ENCODE results near the gene ENTPD1. TPM values are rescaled to one million over a fixed set of nuclear protein-coding genes. Genes with fewer than 3 reads are reported as not detected.

Gene ENTPD1
- total RNA-seq, 6 experiments from 2014 or later = not detected

GRCh38 chr10:95813054-95813685 is 57.2 kb downstream of the ENTPD1 start:
- Mint-ChIP-seq H3K27me3 (ENCODE audit: insufficient read depth) (peaks cover 2% of the 10 kb centered on the region; the same call in 1 of the 2 replicates), H3K4me1 (ENCODE audit: low read depth) (no peaks in the 10 kb centered on the region), H3K27ac (no peak overlapping the region), H3K4me3 (no peak overlapping the region), H3K36me3 (ENCODE audit: low read depth) (no peaks in the 10 kb centered on the region), H3K9me3 (peaks cover 16% of the 10 kb centered on the region)
- TF ChIP-seq, protein P1, sequence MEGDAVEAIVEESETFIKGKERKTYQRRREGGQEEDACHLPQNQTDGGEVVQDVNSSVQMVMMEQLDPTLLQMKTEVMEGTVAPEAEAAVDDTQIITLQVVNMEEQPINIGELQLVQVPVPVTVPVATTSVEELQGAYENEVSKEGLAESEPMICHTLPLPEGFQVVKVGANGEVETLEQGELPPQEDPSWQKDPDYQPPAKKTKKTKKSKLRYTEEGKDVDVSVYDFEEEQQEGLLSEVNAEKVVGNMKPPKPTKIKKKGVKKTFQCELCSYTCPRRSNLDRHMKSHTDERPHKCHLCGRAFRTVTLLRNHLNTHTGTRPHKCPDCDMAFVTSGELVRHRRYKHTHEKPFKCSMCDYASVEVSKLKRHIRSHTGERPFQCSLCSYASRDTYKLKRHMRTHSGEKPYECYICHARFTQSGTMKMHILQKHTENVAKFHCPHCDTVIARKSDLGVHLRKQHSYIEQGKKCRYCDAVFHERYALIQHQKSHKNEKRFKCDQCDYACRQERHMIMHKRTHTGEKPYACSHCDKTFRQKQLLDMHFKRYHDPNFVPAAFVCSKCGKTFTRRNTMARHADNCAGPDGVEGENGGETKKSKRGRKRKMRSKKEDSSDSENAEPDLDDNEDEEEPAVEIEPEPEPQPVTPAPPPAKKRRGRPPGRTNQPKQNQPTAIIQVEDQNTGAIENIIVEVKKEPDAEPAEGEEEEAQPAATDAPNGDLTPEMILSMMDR (IDR thresholded peaks at IDR 0.05) = no peak
- no peak for DNase-seq

GRCh38 chr10:95814011-95814727 is 58.2 kb downstream of the ENTPD1 start:
- Mint-ChIP-seq H3K27ac (no peak overlapping the region), H3K9me3 (peaks cover 20% of the 10 kb centered on the region), H3K4me3 (no peak overlapping the region), H3K36me3 (ENCODE audit: low read depth) (no peaks in the 10 kb centered on the region), H3K4me1 (ENCODE audit: low read depth) (no peaks in the 10 kb centered on the region), H3K27me3 (ENCODE audit: insufficient read depth) (peaks cover 2% of the 10 kb centered on the region)
- TF ChIP-seq, protein P1 (IDR thresholded peaks at IDR 0.05) = no peak
- peak; percentile 2 for DNase-seq

DNA sequence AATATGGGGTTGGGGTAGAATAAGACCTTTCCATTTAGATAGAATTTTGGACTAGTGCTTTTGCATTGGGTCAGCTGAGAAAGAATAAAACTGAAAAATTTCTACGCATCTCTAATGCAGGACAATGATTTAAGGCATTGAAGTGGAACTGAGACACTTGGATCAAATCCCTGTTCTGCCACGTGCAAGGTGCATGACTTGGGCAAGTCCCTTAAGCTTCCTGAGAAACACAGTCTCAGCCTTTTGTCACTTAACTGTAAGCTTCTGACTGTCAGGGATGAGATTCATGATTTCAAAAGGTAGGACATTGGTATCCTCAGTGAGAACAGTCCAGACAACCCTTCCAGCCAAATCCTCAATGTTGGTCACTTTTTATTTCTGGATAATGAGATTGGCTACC is 59.2 kb downstream of the ENTPD1 start:
- no peaks in the 10 kb centered on the region for H3K36me3 Mint-ChIP-seq (ENCODE audit: low read depth)
- no peaks in the 10 kb centered on the region for H3K4me1 Mint-ChIP-seq (ENCODE audit: low read depth)
- peaks cover 20% of the 10 kb centered on the region for H3K9me3 Mint-ChIP-seq
- no peak overlapping the region for H3K4me3 Mint-ChIP-seq
- no peak overlapping the region for H3K27ac Mint-ChIP-seq
- DNase-seq = no peak
- TF ChIP-seq, protein P1 (IDR thresholded peaks at IDR 0.05) = no peak
- peaks cover 2% of the 10 kb centered on the region for H3K27me3 Mint-ChIP-seq (ENCODE audit: insufficient read depth)

GRCh38 chr10:95815701-95816240 is 59.8 kb downstream of the ENTPD1 start:
- H3K4me3 Mint-ChIP-seq = no peak overlapping the region
- DNase-seq = no peak
- H3K36me3 Mint-ChIP-seq (ENCODE audit: low read depth) = no peaks in the 10 kb centered on the region
- no peak overlapping the region for H3K27ac Mint-ChIP-seq
- H3K27me3 Mint-ChIP-seq (ENCODE audit: insufficient read depth) = peaks cover 2% of the 10 kb centered on the region
- TF ChIP-seq, protein P1 (IDR thresholded peaks at IDR 0.05) = no peak
- peaks cover 14% of the 10 kb centered on the region for H3K9me3 Mint-ChIP-seq
- no peaks in the 10 kb centered on the region for H3K4me1 Mint-ChIP-seq (ENCODE audit: low read depth)

- no peak overlapping the region for H3K27ac Mint-ChIP-seq
These were observed 62.0 kb downstream of the ENTPD1 start for GRCh38 chr10:95818010-95818409.

More at GRCh38 chr10:95818010-95818409, 62.0 kb downstream of the ENTPD1 start:
- Mint-ChIP-seq H3K9me3 (peaks cover 5% of the 10 kb centered on the region), H3K36me3 (ENCODE audit: low read depth) (no peaks in the 10 kb centered on the region), H3K27me3 (ENCODE audit: insufficient read depth) (peaks cover 2% of the 10 kb centered on the region), H3K4me3 (no peak overlapping the region), H3K4me1 (ENCODE audit: low read depth) (no peaks in the 10 kb centered on the region)
- DNase-seq = no peak
- TF ChIP-seq, protein P1 (IDR thresholded peaks at IDR 0.05) = no peak
